GM12873 (cell line): ENCODE measurements around the gene TAOK1.
A peak's percentile ranks its signal among the peaks of the same experiment; 100 is the strongest.

ENCODE experiments used
- CTCF ChIP-seq: IDR thresholded peaks from 2 replicates; pipeline ENCODE4 v1.5.1; 2012; ENCODE audit warnings: low read depth, mild to moderate bottlenecking, moderate library complexity, low read length, control low read depth; ENCODE audit not compliant: insufficient read depth; ENCODE audit errors: missing control alignments

Gene TAOK1

GRCh38 chr17:29568331-29569244, 178.4 kb downstream of the TAOK1 start, which contains the start of gene TP53I13:
Gene TP53I13, plus strand, starts transcription at chr17:29568701. Its CDS starts 58 bp downstream, at chr17:29568759.
- TF ChIP-seq CTCF: no peak

GRCh38 chr17:29569245-29569950, 179.2 kb downstream of the TAOK1 start:
- TF ChIP-seq CTCF: no peak

- no peak for TF ChIP-seq CTCF
Observed at GRCh38 chr17:29570521-29570920, 180.4 kb downstream of the TAOK1 start.

- no peak for TF ChIP-seq CTCF
Observed at GRCh38 chr17:29571486-29571882, 181.3 kb downstream of the TAOK1 start.

- TF ChIP-seq CTCF: no peak
Observed at GRCh38 chr17:29571883-29572681, 181.9 kb downstream of the TAOK1 start.

GRCh38 chr17:29572691-29573557, 182.8 kb downstream of the TAOK1 start:
- TF ChIP-seq CTCF: peak; percentile 67
